ACC112 (cell line): ENCODE results near the gene MED16.

Experiments
- H2AFZ ChIP-seq: fragments of 200-600 bp; sonication (generic); one replicate; pipeline ENCODE4 v1.6.0; 2017; ENCODE audit warnings: antibody characterized with exemption, low read length; ENCODE audit not compliant: unreplicated experiment
- H3K27ac ChIP-seq: fragments of 200-600 bp; sonication (generic); 2 replicates; pipeline ENCODE4 v1.5.1; 2014; ENCODE audit warnings: low read depth, mild to moderate bottlenecking, antibody characterized with exemption, low read length, moderate library complexity
- H3K27me3 ChIP-seq: fragments of 200-600 bp; sonication (generic); 2 replicates; pipeline ENCODE4 v1.6.1; 2014; ENCODE audit warnings: mild to moderate bottlenecking, antibody characterized with exemption, low read length, moderate library complexity, mixed read lengths; ENCODE audit not compliant: insufficient read depth
- H3K36me3 ChIP-seq: fragments of 200-600 bp; sonication (generic); 2 replicates; pipeline ENCODE4 v1.6.1; 2016; ENCODE audit warnings: mild to moderate bottlenecking, antibody characterized with exemption, low read length, moderate library complexity, mixed read lengths; ENCODE audit not compliant: insufficient read depth
- H3K4me1 ChIP-seq: fragments of 200-600 bp; sonication (generic); one replicate; pipeline ENCODE4 v1.6.1; 2016; ENCODE audit warnings: low read length, mixed read lengths; ENCODE audit not compliant: insufficient read depth, unreplicated experiment, control insufficient read depth
- H3K4me3 ChIP-seq: fragments of 200-600 bp; sonication (generic); 2 replicates; pipeline ENCODE4 v1.5.1; 2014; ENCODE audit warnings: mild to moderate bottlenecking, low read depth, low read length
- H3K79me2 ChIP-seq: fragments of 200-600 bp; sonication (generic); one replicate; pipeline ENCODE4 v1.6.0; 2016; ENCODE audit warnings: low read length; ENCODE audit not compliant: control insufficient read depth, unreplicated experiment, insufficient read depth

MED16 gene

GRCh38 chr19:927351-927779, 34.4 kb upstream of the MED16 start:
- Histone ChIP-seq H3K36me3 (no peaks in the 10 kb centered on the region), H3K4me1 (no peaks in the 10 kb centered on the region), H3K27ac (no peak overlapping the region), H3K27me3 (no peaks in the 10 kb centered on the region), H3K79me2 (peaks cover 10% of the 10 kb centered on the region), H3K4me3 (peak overlapping the region; percentile 81), H2AFZ (no peak overlapping the region)

- H3K79me2 ChIP-seq = peaks cover 10% of the 10 kb centered on the region
- no peak overlapping the region for H2AFZ ChIP-seq
- H3K4me1 ChIP-seq = no peaks in the 10 kb centered on the region
- H3K4me3 ChIP-seq = peak overlapping the region; percentile 81
- H3K27me3 ChIP-seq = no peaks in the 10 kb centered on the region
- H3K27ac ChIP-seq = no peak overlapping the region
- H3K36me3 ChIP-seq = no peaks in the 10 kb centered on the region
Observed at GRCh38 chr19:926589-927350, 33.8 kb upstream of the MED16 start.

- no peaks in the 10 kb centered on the region for H3K4me1 ChIP-seq
- peak overlapping the region; percentile 81 for H3K4me3 ChIP-seq
- no peak overlapping the region for H2AFZ ChIP-seq
- no peak overlapping the region for H3K27ac ChIP-seq
- H3K79me2 ChIP-seq = peaks cover 10% of the 10 kb centered on the region
- no peaks in the 10 kb centered on the region for H3K36me3 ChIP-seq
- H3K27me3 ChIP-seq = no peaks in the 10 kb centered on the region
Observed at GRCh38 chr19:926323-926588, 33.3 kb upstream of the MED16 start.

GRCh38 chr19:925526-926322, 32.7 kb upstream of the MED16 start, which contains the start of gene ARID3A:
TSS of gene ARID3A (plus strand) at chr19:926035. CDS start at chr19:929529, 3,494 bp downstream.
- peak within 1 kb of the TSS; percentile 67 for H3K27ac ChIP-seq
- H2AFZ ChIP-seq = peak within 1 kb of the TSS; percentile 85
- no peaks in the 10 kb centered on the region for H3K4me1 ChIP-seq
- peaks cover 2% of the 10 kb centered on the region; the same call in 1 of the 2 replicates for H3K27me3 ChIP-seq
- no peaks in the 10 kb centered on the region for H3K36me3 ChIP-seq
- peak within 1 kb of the TSS; percentile 81 for H3K4me3 ChIP-seq
- H3K79me2 ChIP-seq = peaks cover 10% of the 10 kb centered on the region

- H2AFZ ChIP-seq = peak overlapping the region; percentile 85
- no peaks in the 10 kb centered on the region for H3K36me3 ChIP-seq
- H3K4me3 ChIP-seq = peak overlapping the region; percentile 81
- H3K79me2 ChIP-seq = peaks cover 10% of the 10 kb centered on the region
- H3K4me1 ChIP-seq = no peaks in the 10 kb centered on the region
- H3K27ac ChIP-seq = peak overlapping the region; percentile 67
- peaks cover 5% of the 10 kb centered on the region; the same call in 1 of the 2 replicates for H3K27me3 ChIP-seq
Observed at GRCh38 chr19:925087-925525, 32.1 kb upstream of the MED16 start.

GRCh38 chr19:924553-925086, 31.6 kb upstream of the MED16 start:
- Histone ChIP-seq H3K27me3 (peaks cover 10% of the 10 kb centered on the region; the same call in 1 of the 2 replicates), H3K27ac (no peak overlapping the region), H2AFZ (peak overlapping the region; percentile 25), H3K4me3 (peak overlapping the region; percentile 81), H3K79me2 (peaks cover 10% of the 10 kb centered on the region), H3K4me1 (no peaks in the 10 kb centered on the region), H3K36me3 (no peaks in the 10 kb centered on the region)

- Histone ChIP-seq H3K4me3 (peak overlapping the region; percentile 37), H2AFZ (no peak overlapping the region), H3K36me3 (no peaks in the 10 kb centered on the region), H3K27me3 (peaks cover 35% of the 10 kb centered on the region), H3K79me2 (no peaks in the 10 kb centered on the region), H3K4me1 (peaks cover 5% of the 10 kb centered on the region), H3K27ac (no peak overlapping the region)
Observed at GRCh38 chr19:920051-920864, 27.3 kb upstream of the MED16 start.

GRCh38 chr19:919199-920050, 26.4 kb upstream of the MED16 start:
- Histone ChIP-seq H3K79me2 (no peaks in the 10 kb centered on the region), H3K4me1 (peaks cover 5% of the 10 kb centered on the region), H3K27me3 (peaks cover 35% of the 10 kb centered on the region), H3K27ac (no peak overlapping the region), H3K36me3 (no peaks in the 10 kb centered on the region), H2AFZ (no peak overlapping the region), H3K4me3 (no peak overlapping the region)

GRCh38 chr19:918481-919198, 25.7 kb upstream of the MED16 start:
- no peak overlapping the region for H3K4me3 ChIP-seq
- H3K79me2 ChIP-seq = no peaks in the 10 kb centered on the region
- peaks cover 5% of the 10 kb centered on the region for H3K4me1 ChIP-seq
- H3K27me3 ChIP-seq = peaks cover 35% of the 10 kb centered on the region
- H2AFZ ChIP-seq = no peak overlapping the region
- no peak overlapping the region for H3K27ac ChIP-seq
- no peaks in the 10 kb centered on the region for H3K36me3 ChIP-seq
